NCI-H226 (cell line): Measurements from ENCODE around the gene ACACA.
"Not testable (repeated sequence)": the region's sequence is repeated elsewhere in the genome, so short reads cannot be mapped to it uniquely, and the experiment has no call there.

Experiments used
- DNase-seq: peaks from one replicate; pipeline ENCODE4 v3.0.0-alpha.2; 2015

ACACA gene

DNA sequence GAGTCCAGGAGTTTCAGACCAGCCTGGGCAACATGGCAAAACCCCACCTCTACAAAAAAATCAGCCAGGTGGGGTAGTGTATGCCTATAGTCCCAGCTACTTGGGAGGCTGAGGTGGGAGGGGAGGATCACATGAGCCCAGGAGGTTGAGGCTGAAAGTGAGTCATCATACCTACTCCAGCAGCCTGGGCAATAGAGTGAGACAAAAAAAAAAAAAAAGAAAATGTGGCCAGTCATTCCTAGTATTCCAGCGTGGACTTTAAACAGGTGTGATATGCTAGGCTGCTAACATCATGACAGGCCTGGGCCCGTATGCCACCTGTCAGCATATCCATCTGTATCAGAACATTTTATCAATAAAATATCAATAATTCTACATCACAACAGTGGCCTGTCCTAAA is 314.6 kb downstream of the ACACA start:
- DNase-seq, result peak; percentile 38

DNA sequence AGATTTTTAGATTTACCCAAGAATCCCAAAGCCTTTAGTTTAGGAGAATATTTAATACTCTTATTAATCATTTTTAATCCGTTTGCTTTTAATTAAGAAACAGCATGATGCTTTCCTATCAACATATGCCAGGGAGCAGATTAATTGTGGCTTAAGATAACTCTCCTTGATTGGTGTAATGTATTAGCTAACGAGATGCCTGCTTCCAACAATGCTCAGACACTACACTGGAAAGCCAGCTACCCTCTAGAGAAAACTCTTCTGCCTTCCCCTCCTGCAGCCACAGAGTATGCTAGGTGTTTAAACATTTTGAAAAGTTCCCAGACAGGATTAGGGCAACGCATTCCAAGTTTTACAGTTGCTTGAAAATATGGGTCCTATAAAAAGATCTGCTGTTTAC is 315.7 kb downstream of the ACACA start:
- no peak for DNase-seq

DNA sequence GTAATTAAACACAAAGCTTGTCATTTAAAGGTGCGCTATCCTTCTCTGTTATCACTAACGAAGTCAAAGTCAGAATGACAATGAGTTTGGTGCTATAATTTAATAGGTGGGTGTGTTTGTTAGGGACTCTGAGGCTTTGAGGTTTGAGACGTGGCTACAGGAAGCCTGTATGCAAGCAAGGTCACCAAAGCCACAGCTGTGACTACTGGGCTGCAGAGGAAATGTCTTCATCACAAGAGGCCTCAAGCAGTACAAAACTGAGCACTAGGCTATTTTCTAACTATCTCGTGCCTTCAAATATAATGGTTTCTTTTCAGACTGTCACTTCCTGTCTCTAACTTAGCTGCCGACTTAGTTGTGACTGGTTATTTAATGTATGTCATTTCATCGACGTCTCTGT is 316.7 kb downstream of the ACACA start:
- DNase-seq, result no peak

DNA sequence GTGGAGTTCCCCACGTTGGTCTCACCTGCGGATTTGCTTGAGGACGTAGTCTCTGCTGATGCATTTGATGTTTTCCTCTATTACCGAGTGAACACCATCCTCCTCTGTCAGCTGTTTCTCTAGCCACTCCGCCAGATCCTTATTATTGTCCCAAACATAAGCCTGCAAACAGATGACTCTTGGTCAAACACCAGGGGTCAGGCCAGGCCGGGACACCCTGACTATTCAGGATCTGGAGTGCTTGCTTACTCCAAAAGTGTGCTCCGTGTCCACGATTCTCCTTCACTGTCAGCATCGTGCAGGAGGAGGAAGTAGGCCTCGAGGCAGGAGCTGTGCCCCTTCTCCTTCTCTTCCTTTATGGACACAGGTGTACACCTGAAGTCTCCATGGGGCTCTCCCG is 317.7 kb downstream of the ACACA start:
- DNase-seq, result no peak

DNA sequence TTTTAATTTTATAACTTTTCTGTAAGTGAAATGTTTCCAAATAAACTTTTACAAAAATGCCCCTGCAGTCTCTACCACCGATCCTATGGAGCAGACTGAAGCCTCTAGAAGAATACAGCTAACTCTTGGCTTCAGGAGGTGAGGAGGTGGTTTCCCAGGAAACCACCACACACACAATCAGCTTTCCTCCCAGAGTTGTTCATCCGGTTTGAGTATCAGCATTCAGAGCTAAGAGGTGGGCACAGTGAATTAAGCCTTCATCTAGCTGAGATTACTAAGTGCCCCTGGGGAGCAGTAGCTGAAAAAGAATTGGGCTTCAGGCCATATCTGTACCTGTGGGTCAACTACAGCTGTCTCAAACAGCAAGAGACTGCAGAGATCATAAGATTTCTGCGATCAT is 318.2 kb downstream of the ACACA start:
- DNase-seq, result no peak

DNA sequence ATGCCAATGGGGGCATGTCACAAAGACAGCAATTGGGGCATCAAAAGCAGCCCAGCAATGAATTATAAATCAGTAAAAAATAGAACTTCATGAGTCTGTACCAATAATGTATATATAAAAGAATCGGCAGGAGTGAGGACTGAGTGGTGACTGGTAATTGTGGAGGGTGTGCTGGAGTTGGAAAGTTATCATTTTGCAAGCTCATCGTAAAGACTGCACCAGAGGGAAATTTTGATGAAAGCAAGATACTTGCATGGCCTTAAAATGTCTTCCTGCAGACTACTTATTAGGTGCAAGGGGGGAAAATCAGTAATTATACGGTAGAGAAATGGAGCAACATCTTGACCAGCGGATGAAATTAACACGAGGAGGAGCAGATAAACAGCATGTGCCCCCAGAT is 319.0 kb downstream of the ACACA start:
- no peak for DNase-seq

DNA sequence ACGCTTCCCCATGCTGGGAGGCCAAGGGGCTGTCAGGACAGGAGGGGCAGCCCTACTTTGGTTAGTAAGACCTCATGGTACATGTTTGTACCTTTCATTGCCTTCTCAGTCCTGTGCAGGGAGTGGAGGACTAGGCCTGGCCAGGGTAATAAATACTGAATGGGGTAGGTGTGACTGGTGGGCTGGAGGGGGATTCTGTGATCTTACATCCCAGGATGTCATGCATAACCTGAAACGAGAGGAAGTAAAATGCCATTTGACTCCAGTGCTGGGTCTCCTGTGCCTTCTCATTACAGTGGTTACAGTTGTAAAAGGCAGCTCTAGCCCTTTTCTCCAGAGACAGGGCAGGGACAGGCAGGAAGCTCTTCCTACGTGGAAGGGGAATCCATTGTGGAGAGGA is 319.7 kb downstream of the ACACA start:
- no peak for DNase-seq

DNA sequence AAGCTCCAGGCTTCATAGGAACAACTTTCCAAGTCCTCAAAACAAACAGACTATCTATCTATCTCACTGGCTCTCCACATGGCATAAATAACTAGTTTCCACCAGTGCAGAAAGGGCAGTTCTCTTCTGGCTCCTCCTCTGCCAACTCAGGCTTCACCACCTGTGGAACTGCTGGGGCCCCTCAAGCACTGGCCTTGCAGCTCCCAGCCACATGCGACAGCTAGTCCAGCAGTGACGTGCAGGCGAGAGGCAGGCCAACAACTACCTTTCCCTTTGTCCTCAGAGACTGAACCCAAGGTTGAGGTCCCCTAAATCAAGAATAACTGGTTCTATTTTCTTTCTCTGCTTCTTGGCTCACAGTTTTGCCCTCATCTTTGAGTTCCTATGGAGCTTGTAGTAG is 320.3 kb downstream of the ACACA start:
- no peak for DNase-seq

DNA sequence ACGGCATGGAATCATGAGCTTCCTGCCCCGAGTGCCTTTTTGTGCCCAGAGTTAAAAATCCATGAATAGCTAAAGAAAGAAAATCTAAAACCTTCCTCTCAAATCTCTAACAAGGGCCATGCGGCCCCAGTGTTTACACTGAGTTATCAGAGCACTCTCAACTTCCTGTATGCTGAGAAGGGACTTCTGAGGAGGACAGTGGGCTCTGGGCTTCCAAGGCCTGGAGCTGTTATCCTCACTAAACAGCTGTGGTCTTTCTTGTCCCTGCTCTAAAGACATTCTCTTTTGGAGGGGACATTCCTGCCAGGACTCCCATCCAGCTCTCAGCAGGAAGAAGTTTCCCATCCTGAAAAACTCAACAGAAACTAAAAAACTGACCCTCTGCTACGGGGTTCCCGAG is 322.3 kb downstream of the ACACA start:
- DNase-seq, result no peak

DNA sequence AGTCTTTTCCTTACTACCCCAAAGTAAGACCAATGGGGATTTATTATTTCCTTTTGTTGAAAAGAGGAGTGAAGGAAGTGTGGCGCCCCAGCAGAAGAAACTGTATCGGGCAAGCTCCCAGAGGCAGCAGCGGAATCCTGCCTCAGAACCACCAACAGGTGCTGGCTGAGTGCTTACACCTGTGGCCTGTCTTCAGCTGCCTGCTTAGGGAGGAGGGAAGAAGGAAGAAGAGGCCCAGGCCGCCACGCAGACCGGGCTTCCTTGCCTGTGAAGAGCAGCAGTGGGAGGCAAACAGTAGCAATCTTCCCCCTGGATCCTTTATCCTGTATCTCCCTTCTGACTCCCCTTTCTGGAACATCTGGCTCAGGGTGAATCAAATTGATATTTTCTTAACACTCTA is 323.2 kb downstream of the ACACA start:
- no peak for DNase-seq

DNA sequence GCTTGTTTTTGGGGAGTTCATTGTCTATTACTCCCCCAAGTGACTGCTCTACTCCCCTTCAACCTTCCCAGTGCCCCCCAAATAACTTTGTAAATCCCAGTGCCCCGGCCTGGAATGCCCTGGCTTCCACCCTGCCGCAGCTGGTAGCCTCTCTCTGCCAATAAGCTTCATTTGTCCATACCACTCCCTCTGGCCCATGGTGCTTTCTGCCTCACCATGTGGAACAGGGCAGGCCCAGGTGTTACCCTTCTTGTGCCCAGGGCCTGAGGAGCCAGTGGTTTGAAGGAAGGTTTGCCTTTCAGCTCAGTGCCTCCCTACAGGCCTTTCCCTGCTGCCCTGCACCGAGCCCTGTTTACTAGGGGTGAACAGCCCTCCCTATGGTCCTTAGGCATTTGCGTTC is 323.7 kb downstream of the ACACA start:
- DNase-seq, result no peak

DNA sequence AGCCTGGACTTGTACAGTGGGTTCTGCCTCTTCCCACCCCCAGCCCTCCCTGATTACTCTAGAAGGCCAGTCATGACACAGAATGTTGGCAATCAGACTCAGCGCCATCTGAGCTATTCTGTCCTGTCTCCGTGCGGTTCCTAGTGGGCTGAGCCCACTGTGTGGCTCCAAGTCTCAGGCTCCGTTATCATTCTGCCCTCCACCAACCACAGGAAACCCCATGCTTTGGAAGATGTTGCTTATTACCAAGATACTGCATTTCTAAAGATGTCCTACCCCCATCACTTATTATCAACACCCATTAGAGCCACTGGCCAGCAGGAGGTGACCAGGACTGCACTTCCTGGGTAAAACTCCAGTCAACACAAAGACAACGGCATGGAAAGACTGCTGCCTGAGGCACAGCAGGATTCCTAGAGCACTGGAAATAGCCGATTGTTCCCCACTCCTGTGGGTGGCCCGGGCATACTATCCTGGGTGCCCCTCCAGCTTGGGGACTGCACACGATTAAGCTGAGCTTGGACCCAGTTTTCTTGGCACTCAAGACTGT is 324.2 kb downstream of the ACACA start:
- DNase-seq, result no peak

DNA sequence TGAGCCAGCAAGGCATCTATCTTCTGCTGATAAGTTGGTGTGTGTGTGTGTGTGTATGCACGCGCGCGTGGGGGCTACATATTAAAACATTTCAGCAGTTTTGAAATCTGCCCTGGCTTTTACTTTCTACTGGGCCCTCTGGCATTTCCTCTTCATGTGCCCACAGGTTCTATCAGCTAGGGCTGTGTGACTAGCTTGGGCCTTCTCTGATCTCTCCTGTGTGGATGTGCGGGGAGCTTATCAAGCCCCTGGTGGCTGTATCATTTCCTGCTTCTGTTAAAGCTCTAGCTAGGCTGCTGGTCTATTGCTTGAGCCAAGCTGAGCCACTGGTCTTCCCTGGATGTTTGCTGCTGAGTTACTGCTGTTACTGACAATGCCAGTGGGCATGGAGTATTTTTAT is 325.3 kb downstream of the ACACA start:
- peak; percentile 68 for DNase-seq

DNA sequence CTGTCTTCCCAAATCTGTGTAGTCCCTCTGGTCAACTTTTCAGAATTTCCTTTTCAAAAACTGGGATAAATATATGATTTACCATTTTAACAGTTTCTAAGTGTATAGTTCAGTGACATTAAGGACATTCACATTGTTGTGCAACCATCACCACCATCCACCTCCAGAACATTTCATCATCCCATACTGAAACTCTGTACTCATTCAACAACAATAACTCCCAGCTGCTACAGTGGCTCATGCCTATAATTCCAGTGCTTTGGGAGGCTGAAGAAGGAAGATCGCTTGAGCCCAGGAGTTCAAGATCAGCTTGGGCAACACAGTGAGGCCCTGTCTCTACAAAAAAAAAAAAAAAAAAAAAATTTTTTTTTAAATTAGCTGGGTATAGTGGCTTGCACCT is 326.9 kb downstream of the ACACA start:
- DNase-seq, result no peak

DNA sequence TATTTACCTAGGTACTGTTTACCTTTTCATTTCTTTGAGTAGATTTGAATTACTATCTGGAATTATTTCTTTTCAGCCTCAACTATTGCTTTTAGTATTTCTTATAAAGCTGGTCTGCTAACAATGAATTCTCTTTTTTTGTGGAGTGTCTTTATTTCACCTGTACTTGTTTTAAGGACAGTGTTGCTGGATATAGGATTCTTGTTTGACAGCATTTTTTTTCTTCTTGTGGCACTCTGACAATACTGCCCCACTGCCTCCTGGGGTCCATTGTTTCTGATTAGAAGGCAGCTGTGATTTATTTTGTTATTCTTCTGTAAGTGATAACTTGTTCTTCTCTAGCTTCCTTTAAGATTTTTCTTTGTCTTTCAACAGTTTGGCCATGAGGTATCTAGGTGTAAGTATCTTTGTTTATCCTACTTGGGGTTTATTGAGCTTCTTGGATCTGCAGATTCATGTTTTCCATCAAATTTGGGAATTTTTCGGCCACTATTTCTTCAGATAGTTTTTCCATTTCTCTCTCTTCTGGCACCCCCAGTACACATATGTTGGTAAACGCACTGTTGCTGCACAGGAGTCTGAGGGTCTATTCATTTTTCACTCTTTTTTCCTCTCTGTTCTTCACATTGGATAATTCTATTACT is 327.4 kb downstream of the ACACA start:
- no peak for DNase-seq

DNA sequence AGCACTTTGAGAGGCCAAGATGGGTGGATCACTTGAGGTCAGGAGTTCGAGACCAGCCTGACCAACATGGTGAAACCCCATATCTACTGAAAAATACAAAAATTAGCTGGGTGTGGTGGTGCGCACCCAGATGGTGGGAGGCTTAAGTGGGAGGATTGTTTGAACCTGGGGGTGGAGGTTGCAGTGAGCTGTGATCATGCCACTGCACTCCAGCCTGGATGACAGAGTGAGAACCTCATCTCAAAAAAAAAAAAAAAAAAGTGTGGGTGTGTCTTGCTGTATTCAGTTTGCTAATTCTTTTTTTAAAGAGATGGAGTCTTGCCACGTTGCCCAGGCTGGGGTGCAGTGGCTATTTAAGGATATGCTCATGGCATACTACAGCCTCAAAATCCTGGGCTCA is 333.2 kb downstream of the ACACA start:
- not testable (repeated sequence) for DNase-seq

DNA sequence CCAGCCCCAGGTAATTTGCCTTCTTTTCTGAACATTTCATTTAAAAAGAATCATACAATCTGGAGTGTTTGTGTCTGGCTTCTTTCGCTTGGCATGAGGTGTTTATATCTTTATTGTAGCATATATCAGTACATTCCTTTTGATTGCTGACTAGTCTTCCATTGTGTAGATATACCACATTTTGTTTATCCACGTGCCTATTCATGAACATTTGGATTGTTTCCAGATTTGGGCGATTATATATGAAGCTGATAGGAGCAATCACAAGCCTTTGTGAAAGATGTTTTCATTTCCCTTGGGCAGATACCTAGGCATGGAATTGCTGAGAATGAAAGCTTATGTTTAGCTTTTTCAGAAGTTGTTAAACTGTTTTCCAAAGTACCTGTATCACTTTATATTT is 337.5 kb downstream of the ACACA start:
- no peak for DNase-seq

DNA sequence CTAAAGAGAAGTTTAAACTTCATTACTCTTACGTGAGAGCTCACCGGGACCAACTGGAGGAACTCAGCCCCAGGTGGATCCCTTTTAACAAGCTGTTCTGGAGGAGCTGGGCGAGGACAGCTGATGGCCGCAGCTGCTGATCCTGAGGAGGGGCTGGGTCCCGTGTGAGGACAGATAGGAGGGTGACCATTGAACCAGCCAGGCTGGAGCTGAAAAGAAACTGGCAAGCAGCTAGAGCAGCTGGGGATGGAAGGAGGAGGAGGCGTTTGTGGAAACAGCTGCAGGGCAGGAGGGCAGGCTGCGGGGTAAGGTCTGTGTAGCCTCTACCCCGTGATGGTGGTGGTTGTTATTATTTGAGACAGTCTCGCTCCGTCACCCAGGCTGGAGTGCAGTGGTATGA is 338.4 kb downstream of the ACACA start:
- DNase-seq, result no peak

DNA sequence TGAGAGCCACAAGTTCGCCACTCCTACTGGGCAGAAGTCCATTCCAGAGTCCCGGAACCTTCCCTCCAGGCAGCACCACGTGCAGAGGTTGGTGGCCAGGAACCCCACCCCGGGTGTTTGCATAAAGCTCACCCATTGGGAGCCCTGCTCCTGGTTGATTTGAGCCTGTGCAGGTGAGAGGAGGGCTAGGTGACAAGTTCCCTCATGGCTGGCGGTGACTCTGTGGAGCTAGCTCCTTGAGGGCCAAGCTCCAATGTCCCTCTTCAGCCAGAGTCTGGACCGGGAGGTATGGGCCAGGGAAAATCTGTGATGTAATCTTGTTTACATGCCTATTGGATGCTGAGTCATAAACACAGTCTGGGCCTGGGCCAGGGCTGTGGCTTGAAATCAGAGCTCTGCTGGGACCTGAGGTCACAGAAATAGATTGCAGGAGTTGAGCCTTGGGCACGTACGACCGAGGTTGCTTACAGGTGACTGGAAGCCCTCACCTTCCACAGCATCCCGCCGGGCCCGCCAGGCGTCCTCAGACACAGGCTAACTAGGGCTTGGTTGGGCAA is 339.0 kb downstream of the ACACA start:
- peak; percentile 59 for DNase-seq

DNA sequence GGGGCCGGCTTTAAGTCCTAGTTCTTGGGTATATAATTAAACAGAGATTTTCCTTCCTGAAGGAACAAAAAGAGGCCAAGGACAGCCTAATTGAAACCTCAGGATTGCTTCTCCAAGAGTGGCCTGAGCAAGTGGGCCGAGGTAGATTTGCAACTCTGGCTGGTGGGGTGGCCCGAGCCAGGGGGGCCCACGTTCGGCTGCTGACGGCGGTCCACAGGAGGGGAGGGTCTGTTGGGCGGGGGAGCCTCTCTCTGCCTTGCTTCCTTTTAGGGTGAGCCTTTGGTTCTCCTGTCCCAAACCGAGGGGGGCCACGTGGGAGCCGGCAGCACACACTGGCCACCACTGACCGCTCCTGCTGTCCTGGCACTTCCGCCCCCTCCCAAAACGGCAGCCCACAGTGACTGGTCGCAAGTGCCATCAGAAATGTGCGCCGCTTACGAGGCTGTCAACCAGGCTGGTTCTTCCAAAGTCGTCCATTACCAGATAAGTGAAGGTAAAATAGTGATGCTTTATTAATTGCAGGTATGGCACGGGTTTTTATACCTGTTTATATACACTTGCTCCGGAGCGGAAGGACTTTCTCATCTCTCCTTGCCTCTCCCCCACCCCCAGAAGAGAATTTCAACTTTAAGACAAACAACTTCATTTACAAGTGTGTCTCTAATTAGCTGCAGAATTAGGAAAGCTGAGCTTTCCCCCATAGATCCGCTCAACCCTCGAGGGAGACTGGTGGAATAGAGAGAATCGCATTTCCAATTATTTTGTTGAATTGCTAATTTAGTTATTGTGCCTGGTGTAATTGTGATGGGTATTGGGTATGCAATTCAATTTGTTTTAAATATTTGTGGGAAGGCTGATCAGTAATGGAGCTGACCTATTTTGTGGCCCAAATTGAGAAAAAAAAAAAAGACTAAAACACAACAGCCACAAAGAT is 340.0 kb downstream of the ACACA start:
- DNase-seq, result no peak

DNA sequence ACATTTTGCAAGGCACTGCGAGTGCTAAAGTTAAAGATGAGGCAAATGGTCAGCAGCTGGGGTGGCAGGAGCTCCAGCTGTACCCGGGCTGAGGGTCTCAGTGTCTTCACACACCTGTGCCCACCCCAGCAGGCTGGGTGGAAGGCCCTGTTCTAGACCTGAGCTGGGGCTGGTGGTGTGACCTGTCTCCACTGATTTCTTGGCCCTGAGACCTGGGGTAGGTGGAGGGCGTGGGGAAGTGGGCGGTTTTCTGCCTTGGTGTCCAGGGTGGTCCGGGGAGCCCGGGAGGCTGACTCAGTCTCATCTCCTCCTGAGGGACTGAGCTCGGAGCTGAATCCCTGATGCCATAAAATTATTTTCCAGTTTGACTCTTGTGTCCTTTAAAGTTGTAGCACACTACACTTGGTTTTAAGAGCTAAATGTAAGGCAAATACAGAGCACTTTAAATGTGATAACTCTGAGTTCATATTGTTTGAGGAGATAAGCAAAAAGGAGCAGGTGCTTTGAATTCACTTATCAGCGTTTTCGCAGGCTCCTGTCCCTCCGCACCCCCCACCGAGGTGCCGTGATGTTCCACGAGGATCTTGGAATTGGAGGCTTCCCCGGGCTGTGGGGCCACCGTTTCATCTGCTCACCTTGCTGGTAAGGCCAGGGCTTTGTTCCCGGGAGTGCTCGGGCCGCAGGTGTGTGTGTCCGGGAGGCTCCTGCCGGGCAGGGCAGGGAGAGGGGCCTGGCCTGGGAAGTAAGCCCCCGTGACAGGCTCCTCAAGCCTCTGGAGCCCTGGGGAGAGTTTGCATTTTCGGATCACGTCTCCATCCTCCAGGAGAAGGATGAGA is 340.9 kb downstream of the ACACA start:
- no peak for DNase-seq

DNA sequence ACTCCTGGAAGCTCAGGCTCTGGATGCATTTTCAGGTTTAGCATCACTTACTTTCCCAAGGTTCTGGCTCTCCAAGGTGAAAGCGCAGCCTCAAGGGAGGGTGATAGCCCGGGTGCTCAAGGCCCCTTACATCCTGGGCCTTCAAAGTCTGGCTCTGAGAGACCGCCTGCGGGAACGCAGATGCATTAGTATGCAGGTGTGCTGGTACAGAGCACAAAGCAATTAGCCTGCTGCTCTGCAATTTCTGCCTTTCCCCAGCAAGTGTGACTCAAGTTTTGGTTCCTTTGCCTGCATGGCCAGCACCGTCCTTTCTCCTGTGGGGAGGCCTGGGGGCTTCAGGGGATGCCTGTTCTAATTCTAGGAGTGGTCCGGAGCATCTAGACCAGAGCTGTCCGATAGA is 341.7 kb downstream of the ACACA start:
- no peak for DNase-seq

DNA sequence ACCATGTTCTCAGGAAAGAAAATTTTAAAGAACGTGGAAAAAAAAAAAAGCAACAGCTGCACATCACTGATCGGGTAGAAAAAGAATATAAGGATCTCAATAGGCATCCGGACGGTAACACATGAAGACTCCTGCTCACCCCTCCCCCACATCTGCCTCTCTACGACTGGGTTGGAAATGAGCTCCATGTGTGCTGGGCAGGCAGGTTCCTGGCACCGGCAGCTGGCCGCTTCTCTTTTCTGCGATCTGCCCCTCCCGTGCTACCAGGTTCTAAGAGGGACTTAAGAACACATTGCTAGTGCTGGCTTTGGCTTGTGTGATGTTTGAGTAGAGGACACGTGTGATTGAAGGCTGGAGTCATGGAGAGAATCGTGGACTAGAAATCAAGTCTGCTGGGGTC is 342.4 kb downstream of the ACACA start:
- no peak for DNase-seq
